Activated CD4-positive, alpha-beta T cell treated with anti-CD3 and anti-CD28 coated beads for 1 hour (primary cell): ENCODE measurements around the gene LYRM4.

Experiments
- DNase-seq: peaks from one replicate; pipeline ENCODE4 v3.0.0-alpha.2; 2020

The LYRM4 gene

DNA sequence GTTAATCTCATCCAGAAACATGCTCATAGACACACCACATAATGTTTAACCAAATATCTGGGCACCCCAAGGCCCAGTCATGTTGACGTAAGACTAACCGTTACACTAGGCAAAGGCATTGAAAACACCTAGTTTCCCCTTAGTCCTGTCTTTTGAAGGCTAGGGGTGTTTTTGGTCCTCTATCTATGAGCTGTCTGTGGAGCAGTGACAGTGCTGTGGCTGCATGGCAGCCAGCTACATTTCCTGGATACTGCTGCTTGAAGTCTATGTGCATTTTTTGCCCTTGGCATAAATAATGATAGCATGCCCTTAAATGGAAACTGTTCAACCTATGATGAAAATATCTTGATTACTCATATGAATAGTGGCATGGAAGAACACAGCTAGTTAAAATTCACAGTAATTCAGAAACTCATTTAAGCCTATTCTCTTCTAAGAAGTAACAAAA, 19.2 kb upstream of the LYRM4 start:
- DNase-seq: no peak

GRCh38 chr6:5278565-5279120, 17.9 kb upstream of the LYRM4 start:
- DNase-seq: no peak

DNA sequence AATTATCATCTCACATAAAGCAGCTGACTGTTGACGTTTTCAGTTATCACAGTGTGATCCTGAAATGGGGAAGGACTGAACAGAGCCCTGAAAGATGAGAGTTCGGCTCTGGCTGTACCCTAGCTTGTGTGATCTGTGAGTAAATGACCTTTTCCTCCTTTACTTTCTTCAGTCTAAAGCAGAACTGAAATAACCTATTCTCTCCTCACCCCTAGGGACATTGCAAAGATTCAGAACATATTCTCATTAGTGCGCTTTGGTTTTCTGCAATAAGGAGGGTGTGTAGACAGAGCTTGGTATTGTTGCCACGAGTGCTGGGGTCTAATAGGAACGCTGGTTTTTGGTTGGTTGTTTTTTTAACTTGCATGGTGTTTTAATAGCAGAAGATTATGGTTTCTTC, 17.3 kb upstream of the LYRM4 start:
- DNase-seq: no peak

- DNase-seq: no peak
These were observed 16.8 kb upstream of the LYRM4 start for GRCh38 chr6:5277589-5277988.

GRCh38 chr6:5276581-5276980, 15.8 kb upstream of the LYRM4 start:
- DNase-seq: no peak

DNA sequence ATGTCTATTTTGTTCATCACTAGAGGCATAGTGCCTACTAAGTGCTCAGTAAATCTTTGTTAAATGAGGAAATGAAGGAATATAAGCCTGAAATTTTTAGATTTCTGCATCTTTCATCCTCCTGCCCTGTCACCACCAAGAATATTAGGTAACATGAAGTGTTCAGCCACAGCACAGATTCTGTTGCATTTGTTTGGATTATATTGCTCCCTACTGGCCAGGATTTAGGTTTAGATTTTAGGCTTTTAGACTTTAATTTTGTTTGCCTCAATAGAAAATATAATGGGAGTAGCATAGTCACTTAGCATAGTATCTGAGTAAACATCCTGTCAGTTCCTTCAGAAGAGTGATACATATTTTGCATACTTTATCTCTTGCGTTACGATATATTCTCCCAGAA, 14.7 kb upstream of the LYRM4 start:
- no peak for DNase-seq

GRCh38 chr6:5274231-5274630, 13.5 kb upstream of the LYRM4 start:
- DNase-seq: no peak

- no peak for DNase-seq
These were observed 11.2 kb upstream of the LYRM4 start for GRCh38 chr6:5271926-5272325.

GRCh38 chr6:5270093-5270680, 9.4 kb upstream of the LYRM4 start:
- DNase-seq: no peak

DNA sequence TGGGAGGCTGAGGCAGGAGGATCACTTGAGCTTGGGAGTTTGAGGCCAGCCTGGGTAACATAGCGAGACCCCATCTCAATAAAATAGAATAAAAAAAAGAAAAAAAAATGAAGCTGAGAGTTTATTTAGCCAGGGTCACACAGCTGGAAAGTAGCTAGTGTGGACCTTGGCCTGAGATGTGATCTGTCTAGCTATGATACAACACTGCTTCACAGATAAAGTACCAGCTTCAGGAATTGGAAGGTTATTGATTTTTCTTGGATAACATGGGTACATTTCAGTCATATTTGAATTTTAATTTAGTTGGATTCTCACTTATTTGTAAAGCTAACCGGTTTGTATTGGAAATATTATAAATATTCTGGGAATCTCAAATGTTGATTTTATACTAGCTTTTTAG, 5.7 kb upstream of the LYRM4 start:
- no peak for DNase-seq

GRCh38 chr6:5261545-5262109, 877 bp upstream of the LYRM4 start:
- no peak for DNase-seq

GRCh38 chr6:5260111-5260620, 584 bp downstream of the LYRM4 start:
- peak; percentile 66 for DNase-seq

- DNase-seq: no peak
These were observed 1.3 kb downstream of the LYRM4 start for GRCh38 chr6:5259428-5259827.

GRCh38 chr6:5257400-5257799, 3.4 kb downstream of the LYRM4 start:
- no peak for DNase-seq

DNA sequence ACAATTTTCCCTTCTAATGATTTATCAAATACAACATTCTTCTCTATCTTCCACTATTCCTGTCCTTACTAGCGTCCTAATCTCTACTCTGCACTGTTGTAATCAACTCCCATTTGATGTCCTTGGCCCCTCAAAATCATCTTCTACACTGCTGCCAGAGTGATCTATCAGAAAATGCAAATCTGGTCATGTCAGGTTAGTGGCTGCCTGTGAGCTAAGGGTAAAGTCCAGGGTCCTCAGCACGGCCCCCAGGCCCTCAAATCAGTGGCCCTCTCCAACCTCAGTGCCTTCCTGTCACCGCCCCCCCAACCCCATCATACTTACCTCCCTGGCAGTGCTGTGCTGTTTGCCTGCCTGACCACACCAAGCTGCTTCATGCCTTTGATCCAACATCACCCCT, 3.8 kb downstream of the LYRM4 start:
- no peak for DNase-seq

DNA sequence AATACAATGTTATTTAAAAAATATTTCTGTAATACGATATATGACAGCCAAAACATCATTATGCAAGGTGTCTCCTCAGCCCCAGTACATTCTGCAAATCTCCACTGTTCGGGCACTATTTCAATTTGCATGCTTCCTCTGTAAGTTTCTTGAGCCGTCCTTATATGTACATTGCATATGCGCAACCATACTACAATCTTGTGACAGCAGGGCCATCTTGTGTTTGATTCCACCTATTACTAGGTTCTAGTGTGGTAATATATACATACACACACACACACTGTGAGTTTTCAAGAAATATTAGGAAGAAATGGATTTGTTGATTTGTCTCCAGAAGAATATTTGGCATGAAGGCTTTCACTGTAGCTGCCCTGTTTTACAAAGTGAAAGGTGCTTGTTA, 9.8 kb downstream of the LYRM4 start:
- DNase-seq: no peak

DNA sequence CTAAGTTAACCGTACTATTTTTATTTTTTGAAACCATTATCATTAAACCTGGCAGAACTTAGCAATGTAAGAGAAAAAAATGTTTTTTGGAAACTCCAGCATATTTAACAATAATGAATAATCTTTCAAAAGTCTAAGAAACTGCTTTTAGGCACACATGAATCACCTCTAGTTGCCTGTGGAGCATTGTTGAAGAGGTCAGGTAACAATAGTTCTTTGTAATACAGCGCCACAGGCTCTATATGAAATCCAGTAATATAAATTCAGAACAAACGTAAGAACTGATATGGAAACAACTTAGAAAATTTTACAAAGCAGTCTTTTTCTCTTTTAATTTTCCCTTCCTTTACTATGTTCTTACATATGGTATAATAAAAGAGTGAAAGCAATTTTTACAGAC, 10.3 kb downstream of the LYRM4 start:
- no peak for DNase-seq

GRCh38 chr6:5249451-5250122, 11.2 kb downstream of the LYRM4 start:
- DNase-seq: no peak

DNA sequence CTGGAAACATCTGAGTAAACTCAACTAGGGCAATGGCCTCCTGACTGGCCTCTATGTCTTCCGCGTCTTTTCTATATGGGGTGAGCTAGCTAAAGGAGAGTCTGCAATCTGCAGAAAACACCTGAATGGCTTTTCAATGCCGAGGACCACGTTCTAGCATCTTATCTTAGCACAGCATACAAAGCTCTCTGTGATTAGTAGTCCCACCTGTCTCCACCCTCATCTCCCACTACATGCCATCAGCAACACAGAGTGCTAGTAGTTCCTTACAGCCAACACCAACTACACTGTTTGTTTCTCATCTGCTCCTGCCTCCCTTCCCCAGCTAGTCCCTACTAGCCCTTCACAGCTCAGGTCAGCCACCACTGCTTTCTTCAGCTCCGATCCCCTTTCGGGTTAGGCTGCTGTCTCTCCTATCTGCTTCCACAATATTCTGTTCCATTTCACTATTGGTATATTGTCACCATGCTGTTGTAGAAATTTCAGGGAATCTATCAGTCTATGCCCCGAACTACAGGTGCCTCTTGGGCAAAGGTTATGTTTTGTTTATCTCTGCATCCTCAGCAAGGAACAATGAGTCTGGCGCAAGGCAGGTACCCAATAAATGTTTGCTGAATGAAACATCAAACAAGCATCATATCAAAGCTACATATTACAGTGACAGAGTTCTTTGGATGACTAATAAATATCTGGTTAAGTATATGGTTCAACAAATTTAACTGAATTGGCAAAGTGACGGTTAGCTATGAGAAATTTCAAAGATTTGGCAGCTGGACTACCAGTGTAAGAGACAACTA, 12.2 kb downstream of the LYRM4 start:
- no peak for DNase-seq

DNA sequence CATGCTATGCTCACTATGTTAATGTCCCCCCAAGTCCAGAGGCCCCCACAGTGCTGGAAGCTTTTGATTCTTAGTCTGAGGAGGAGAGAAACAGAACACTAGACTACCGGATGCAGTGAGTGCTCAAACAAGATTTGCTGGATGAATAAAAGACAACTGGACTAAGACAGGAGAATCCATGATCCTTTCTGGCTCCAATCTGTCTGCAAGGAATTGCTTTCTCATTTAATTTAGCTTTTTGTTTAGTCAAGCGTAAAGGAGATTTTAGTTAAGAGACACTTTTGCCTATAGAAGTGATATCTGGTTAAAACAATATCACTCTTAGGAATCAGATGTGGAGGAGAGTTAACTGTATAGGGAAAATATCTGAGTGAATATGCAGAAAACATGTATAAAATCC, 13.5 kb downstream of the LYRM4 start:
- no peak for DNase-seq

- no peak for DNase-seq
These were observed 14.3 kb downstream of the LYRM4 start for GRCh38 chr6:5246141-5247097.

GRCh38 chr6:5243069-5243468, 17.7 kb downstream of the LYRM4 start:
- DNase-seq: no peak
